ENCODE results near the gene TESPA1. TPM values are rescaled to one million over a fixed set of nuclear protein-coding genes. Genes with fewer than 3 reads are reported as not detected.

The TESPA1 gene
- total and polyA plus RNA-seq, 4 experiments from 2014 or later: 105 to 287 (median 243) TPM

DNA sequence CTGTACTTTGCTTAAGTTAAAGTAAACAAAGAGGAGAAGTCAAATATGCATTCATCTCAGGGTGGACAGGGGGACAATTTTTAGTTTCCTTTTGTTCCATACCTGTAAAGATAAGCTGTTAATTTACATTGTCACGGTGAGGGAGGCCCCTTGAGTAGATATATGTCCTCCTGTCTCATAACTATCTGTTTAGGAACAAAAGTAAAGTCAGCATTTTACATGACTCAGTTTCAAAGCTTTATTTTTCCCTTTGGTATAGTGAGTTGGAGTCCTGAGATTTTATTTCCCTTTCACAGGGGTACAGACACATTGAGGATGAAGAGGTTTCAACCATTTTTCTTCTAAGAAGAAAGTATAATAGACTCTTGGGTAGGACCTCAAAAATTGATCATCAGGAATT is 50.1 kb downstream of the TESPA1 start:
- Mint-ChIP-seq H3K4me1 (peaks cover 33 to 53% (median 44%) of the 10 kb centered on the region in 4 donors), H3K9me3 (peaks cover 0 to 19% (median 16%) of the 10 kb centered on the region in 8 donors), H3K4me3 (peak overlapping the region in 3 of 8 donors; percentile 18 to 64 (median 57)), H3K27ac (peak overlapping the region in 4 of 7 donors; percentile 27 to 77 (median 70)), H3K36me3 (peaks cover 20 to 35% of the 10 kb centered on the region in 2 donors), H3K27me3 (no peaks in the 10 kb centered on the region)
- no peak overlapping the region for H3K27ac ChIP-seq (ENCODE audit: low read depth, low read length)
- peaks cover 45% of the 10 kb centered on the region for H3K4me1 ChIP-seq (ENCODE audit: insufficient read depth, low read length)
- no peak overlapping the region for H3K4me3 ChIP-seq (ENCODE audit: low read length in 2 of 2)
- H3K9me3 ChIP-seq (ENCODE audit: control insufficient read depth in 1 of 2, low read length in 2 of 2): no peaks in the 10 kb centered on the region
- H3K27me3 ChIP-seq (ENCODE audit: insufficient read depth, low read length): no peaks in the 10 kb centered on the region
- H3K36me3 ChIP-seq (ENCODE audit: insufficient read depth, low read length): no peaks in the 10 kb centered on the region
- ChIA-PET CTCF (ENCODE audit: partially characterized antibody) (interaction anchor here (1.1 to 4.4 kb wide), 10 partner anchors 22 to 184 kb away, joined by 3 to 32 read pairs (median 14); partner anchors contain the start of genes MUCL1 and TESPA1), POLR2A (ENCODE audit: partially characterized antibody) (interaction anchor here (1.0 to 6.4 kb wide), 9 partner anchors 32 to 194 kb away, joined by 3 to 50 read pairs (median 5); partner anchors contain the start of gene TESPA1)
- intact Hi-C loops (cut with micrococcal nuclease): loop anchor here (2.0 kb wide), 2 partner anchors 58 to 186 kb away; no protein-coding TSS in a partner anchor
- DNase-seq: no peak

DNA sequence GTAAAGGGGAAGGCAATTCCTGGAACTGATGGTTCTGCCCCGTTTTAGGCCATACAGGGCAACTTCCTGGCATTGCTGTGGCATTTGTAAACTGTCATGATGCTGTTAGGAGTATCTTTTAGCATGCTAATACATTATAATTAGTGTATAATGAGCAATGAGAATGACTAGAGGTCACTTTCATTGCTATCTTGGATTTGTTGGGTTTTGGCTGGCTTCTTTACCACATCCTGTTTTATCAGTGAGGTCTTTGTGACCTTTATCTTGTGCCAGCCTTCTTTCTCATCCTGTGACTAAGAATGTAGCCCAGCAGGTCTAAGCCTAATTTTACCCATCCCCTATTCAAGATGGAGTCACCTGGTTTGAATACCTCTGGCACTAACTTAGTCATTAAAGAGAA is 51.2 kb downstream of the TESPA1 start:
- POLR2A ChIA-PET (ENCODE audit: partially characterized antibody): interaction anchor here (3.6 to 6.4 kb wide), 2 partner anchors 45 to 50 kb away, joined by 19 to 50 read pairs; partner anchors contain the start of gene TESPA1
- peaks cover 21 to 36% of the 10 kb centered on the region in 2 donors for H3K36me3 Mint-ChIP-seq
- no peaks in the 10 kb centered on the region for H3K9me3 ChIP-seq (ENCODE audit: control insufficient read depth in 1 of 2, low read length in 2 of 2)
- H3K4me3 Mint-ChIP-seq: peak overlapping the region in 4 of 8 donors; percentile 49 to 68 (median 60)
- H3K4me1 ChIP-seq (ENCODE audit: insufficient read depth, low read length): peaks cover 45% of the 10 kb centered on the region
- no peaks in the 10 kb centered on the region for H3K27me3 Mint-ChIP-seq
- H3K27ac ChIP-seq (ENCODE audit: low read depth, low read length): no peak overlapping the region
- CTCF ChIA-PET (ENCODE audit: partially characterized antibody): interaction anchor here (1.9 to 4.4 kb wide), 3 partner anchors 23 to 139 kb away, joined by 8 to 28 read pairs (median 21); no protein-coding TSS in a partner anchor
- H3K9me3 Mint-ChIP-seq: peaks cover 4 to 24% (median 17%) of the 10 kb centered on the region in 8 donors
- peak overlapping the region in 6 of 7 donors; percentile 13 to 77 (median 42) for H3K27ac Mint-ChIP-seq
- no peaks in the 10 kb centered on the region for H3K36me3 ChIP-seq (ENCODE audit: insufficient read depth, low read length)
- H3K27me3 ChIP-seq (ENCODE audit: insufficient read depth, low read length): no peaks in the 10 kb centered on the region
- peak in 3 of 5 donors; percentile 16 to 24 (median 24) for DNase-seq
- intact Hi-C loops (cut with micrococcal nuclease): no loop called here
- peaks cover 33 to 53% (median 44%) of the 10 kb centered on the region in 4 donors for H3K4me1 Mint-ChIP-seq
- no peak overlapping the region for H3K4me3 ChIP-seq (ENCODE audit: low read length in 2 of 2)

GRCh38 chr12:54932691-54933090 is 51.9 kb downstream of the TESPA1 start:
- Histone ChIP-seq H3K36me3 (ENCODE audit: insufficient read depth, low read length) (no peaks in the 10 kb centered on the region), H3K9me3 (ENCODE audit: control insufficient read depth in 1 of 2, low read length in 2 of 2) (no peaks in the 10 kb centered on the region), H3K27ac (ENCODE audit: low read depth, low read length) (no peak overlapping the region), H3K27me3 (ENCODE audit: insufficient read depth, low read length) (no peaks in the 10 kb centered on the region), H3K4me1 (ENCODE audit: insufficient read depth, low read length) (peaks cover 45% of the 10 kb centered on the region), H3K4me3 (ENCODE audit: low read length in 2 of 2) (no peak overlapping the region)
- no peak for DNase-seq
- Mint-ChIP-seq H3K4me1 (peaks cover 33 to 53% (median 43%) of the 10 kb centered on the region in 4 donors), H3K9me3 (peaks cover 4 to 25% (median 17%) of the 10 kb centered on the region in 8 donors), H3K4me3 (peak overlapping the region in 3 of 8 donors; percentile 49 to 68 (median 64)), H3K36me3 (peaks cover 19 to 32% of the 10 kb centered on the region in 2 donors), H3K27ac (peak overlapping the region in 4 of 7 donors; percentile 36 to 77 (median 66)), H3K27me3 (no peaks in the 10 kb centered on the region)
- intact Hi-C loops (cut with micrococcal nuclease): no loop called here
- POLR2A ChIA-PET (ENCODE audit: partially characterized antibody): interaction anchor here (6.4 kb wide), 1 partner anchor 51 kb away, joined by 50 read pairs; the partner anchor contains the start of gene TESPA1
- CTCF ChIA-PET (ENCODE audit: partially characterized antibody): interaction anchor here (0.6 to 1.9 kb wide), 2 partner anchors 60 to 1993 kb away, joined by 3 to 8 read pairs; no protein-coding TSS in a partner anchor

- H3K27me3 Mint-ChIP-seq: no peaks in the 10 kb centered on the region
- peak overlapping the region in 2 of 8 donors; percentile 4 to 55 for H3K4me3 Mint-ChIP-seq
- no peak for DNase-seq
- CTCF ChIA-PET (ENCODE audit: partially characterized antibody): no interaction called here
- H3K9me3 Mint-ChIP-seq: peaks cover 4 to 25% (median 17%) of the 10 kb centered on the region in 8 donors
- H3K4me1 ChIP-seq (ENCODE audit: insufficient read depth, low read length): peaks cover 45% of the 10 kb centered on the region
- H3K9me3 ChIP-seq (ENCODE audit: control insufficient read depth in 1 of 2, low read length in 2 of 2): no peaks in the 10 kb centered on the region
- H3K4me3 ChIP-seq (ENCODE audit: low read length in 2 of 2): no peak overlapping the region
- no peaks in the 10 kb centered on the region for H3K27me3 ChIP-seq (ENCODE audit: insufficient read depth, low read length)
- POLR2A ChIA-PET (ENCODE audit: partially characterized antibody): interaction anchor here (6.4 kb wide), 1 partner anchor 52 kb away, joined by 50 read pairs; the partner anchor contains the start of gene TESPA1
- peaks cover 19 to 35% of the 10 kb centered on the region in 2 donors for H3K36me3 Mint-ChIP-seq
- no peaks in the 10 kb centered on the region for H3K36me3 ChIP-seq (ENCODE audit: insufficient read depth, low read length)
- peak overlapping the region in 2 of 7 donors; percentile 35 to 58 for H3K27ac Mint-ChIP-seq
- H3K27ac ChIP-seq (ENCODE audit: low read depth, low read length): no peak overlapping the region
- intact Hi-C loops (cut with micrococcal nuclease): no loop called here
- peaks cover 33 to 52% (median 43%) of the 10 kb centered on the region in 4 donors for H3K4me1 Mint-ChIP-seq
These were observed 52.5 kb downstream of the TESPA1 start for GRCh38 chr12:54932038-54932437.

- DNase-seq: no peak
- Mint-ChIP-seq H3K9me3 (peaks cover 4 to 25% (median 17%) of the 10 kb centered on the region in 8 donors), H3K36me3 (peaks cover 17 to 35% of the 10 kb centered on the region in 2 donors), H3K4me3 (no peak overlapping the region), H3K4me1 (peaks cover 16 to 32% (median 25%) of the 10 kb centered on the region in 4 donors), H3K27ac (no peak overlapping the region), H3K27me3 (no peaks in the 10 kb centered on the region)
- no peaks in the 10 kb centered on the region for H3K9me3 ChIP-seq (ENCODE audit: control insufficient read depth in 1 of 2, low read length in 2 of 2)
- intact Hi-C loops (cut with micrococcal nuclease): no loop called here
- no peaks in the 10 kb centered on the region for H3K36me3 ChIP-seq (ENCODE audit: insufficient read depth, low read length)
- peaks cover 27% of the 10 kb centered on the region for H3K4me1 ChIP-seq (ENCODE audit: insufficient read depth, low read length)
- H3K27me3 ChIP-seq (ENCODE audit: insufficient read depth, low read length): no peaks in the 10 kb centered on the region
- no peak overlapping the region for H3K27ac ChIP-seq (ENCODE audit: low read depth, low read length)
- ChIA-PET POLR2A (ENCODE audit: partially characterized antibody) (no interaction called here), CTCF (ENCODE audit: partially characterized antibody) (no interaction called here)
- no peak overlapping the region for H3K4me3 ChIP-seq (ENCODE audit: low read length in 2 of 2)
These were observed 54.6 kb downstream of the TESPA1 start for GRCh38 chr12:54929998-54930397.

- Histone ChIP-seq H3K4me3 (ENCODE audit: low read length in 2 of 2) (no peak overlapping the region), H3K27ac (ENCODE audit: low read depth, low read length) (no peak overlapping the region), H3K9me3 (ENCODE audit: control insufficient read depth in 1 of 2, low read length in 2 of 2) (no peaks in the 10 kb centered on the region), H3K36me3 (ENCODE audit: insufficient read depth, low read length) (no peaks in the 10 kb centered on the region), H3K4me1 (ENCODE audit: insufficient read depth, low read length) (no peaks in the 10 kb centered on the region), H3K27me3 (ENCODE audit: insufficient read depth, low read length) (no peaks in the 10 kb centered on the region)
- intact Hi-C loops (cut with micrococcal nuclease): no loop called here
- DNase-seq: no peak
- H3K36me3 Mint-ChIP-seq: peaks cover 13 to 23% of the 10 kb centered on the region in 2 donors
- POLR2A ChIA-PET (ENCODE audit: partially characterized antibody): interaction anchor here (1.3 kb wide), 1 partner anchor 9 kb away, joined by 3 read pairs; no protein-coding TSS in a partner anchor
- H3K4me3 Mint-ChIP-seq: no peak overlapping the region
- H3K27ac Mint-ChIP-seq: no peak overlapping the region
- H3K27me3 Mint-ChIP-seq: no peaks in the 10 kb centered on the region
- no peaks in the 10 kb centered on the region for H3K4me1 Mint-ChIP-seq
- H3K9me3 Mint-ChIP-seq: peaks cover 4 to 25% (median 17%) of the 10 kb centered on the region in 8 donors
- CTCF ChIA-PET (ENCODE audit: partially characterized antibody): no interaction called here
These were observed 58.3 kb downstream of the TESPA1 start for GRCh38 chr12:54926246-54926645.

- Histone ChIP-seq H3K27ac (ENCODE audit: low read depth, low read length) (no peak overlapping the region), H3K4me1 (ENCODE audit: insufficient read depth, low read length) (no peaks in the 10 kb centered on the region), H3K27me3 (ENCODE audit: insufficient read depth, low read length) (no peaks in the 10 kb centered on the region), H3K4me3 (ENCODE audit: low read length in 2 of 2) (no peak overlapping the region), H3K36me3 (ENCODE audit: insufficient read depth, low read length) (no peaks in the 10 kb centered on the region), H3K9me3 (ENCODE audit: control insufficient read depth in 1 of 2, low read length in 2 of 2) (no peaks in the 10 kb centered on the region)
- Mint-ChIP-seq H3K36me3 (peaks cover 7 to 13% of the 10 kb centered on the region in 2 donors), H3K27ac (no peak overlapping the region), H3K27me3 (no peaks in the 10 kb centered on the region), H3K4me3 (no peak overlapping the region), H3K9me3 (peaks cover 4 to 14% (median 7%) of the 10 kb centered on the region in 8 donors), H3K4me1 (no peaks in the 10 kb centered on the region)
- CTCF ChIA-PET (ENCODE audit: partially characterized antibody): no interaction called here
- DNase-seq: no peak
- intact Hi-C loops (cut with micrococcal nuclease): no loop called here
- POLR2A ChIA-PET (ENCODE audit: partially characterized antibody): no interaction called here
These were observed 59.4 kb downstream of the TESPA1 start for GRCh38 chr12:54924972-54925707.
